HG02642 (cell line): ENCODE data around the gene SMG1.
"Not testable (repeated sequence)": the region's sequence is repeated elsewhere in the genome, so short reads cannot be mapped to it uniquely, and the experiment has no call there.

ENCODE experiments used
- ATAC-seq: cut with Tn5 transposase; IDR thresholded peaks from one replicate; pipeline ENCODE4 v1.9.1; 2021; ENCODE audit warnings: mild to moderate bottlenecking; ENCODE audit not compliant: unreplicated experiment, poor library complexity

SMG1 gene

DNA sequence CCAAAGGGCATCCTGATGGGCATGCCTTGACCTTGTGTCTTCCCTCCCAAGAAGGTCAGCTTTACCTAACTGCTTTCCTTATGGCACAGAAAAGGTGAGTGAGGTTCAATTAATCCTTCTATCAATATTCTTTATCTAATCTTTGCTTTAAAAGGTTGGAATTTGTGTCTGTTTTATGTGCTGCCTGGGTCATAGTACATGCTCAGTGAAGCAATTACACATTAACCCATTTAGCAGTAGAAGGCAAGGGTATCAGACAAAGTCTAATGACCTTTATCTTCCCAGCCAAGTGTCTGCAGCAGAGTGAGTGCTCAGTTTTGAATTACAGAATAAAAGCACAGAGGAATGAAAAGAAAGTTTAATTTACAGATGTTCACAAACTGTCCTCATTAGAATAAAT is 63.3 kb downstream of the SMG1 start:
- ATAC-seq: not testable (repeated sequence)

DNA sequence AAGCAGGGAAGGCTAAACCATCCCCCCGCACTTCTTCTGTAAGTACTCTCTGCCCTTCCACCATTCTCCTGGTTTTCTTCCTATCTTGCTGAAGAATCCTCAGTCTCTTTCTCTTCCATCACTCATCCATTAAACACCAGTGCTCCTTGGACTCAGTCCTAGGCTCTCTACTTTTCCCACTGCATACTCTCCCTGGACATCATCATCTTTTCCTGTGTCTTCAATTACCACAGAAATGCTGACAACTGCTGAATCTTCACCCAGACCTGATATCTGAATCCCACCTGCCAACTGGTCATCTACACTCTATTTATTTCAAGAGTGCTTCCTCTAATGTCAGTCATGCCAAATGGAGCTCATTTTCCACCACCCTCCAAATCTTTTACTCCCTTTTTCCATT is 71.0 kb downstream of the SMG1 start:
- ATAC-seq: no peak

DNA sequence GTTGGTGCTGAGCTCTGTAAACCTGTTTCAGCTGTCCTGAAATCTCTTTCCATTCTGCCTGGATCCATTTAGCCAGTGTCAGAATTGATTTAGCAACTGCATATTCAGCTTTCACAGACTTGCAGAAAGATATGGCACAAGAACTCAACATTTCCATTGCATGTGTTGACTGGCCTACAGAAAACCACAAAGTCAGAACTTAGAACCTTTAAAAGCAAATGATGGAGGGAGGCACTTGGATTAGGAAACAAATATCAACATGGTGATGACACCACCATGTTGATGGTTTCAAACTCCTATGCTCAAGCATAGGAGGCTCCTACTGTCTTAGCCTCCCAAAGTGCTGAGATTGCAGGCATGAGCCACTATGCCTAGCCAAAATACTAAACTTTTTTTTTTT is 72.5 kb downstream of the SMG1 start:
- no peak for ATAC-seq

DNA sequence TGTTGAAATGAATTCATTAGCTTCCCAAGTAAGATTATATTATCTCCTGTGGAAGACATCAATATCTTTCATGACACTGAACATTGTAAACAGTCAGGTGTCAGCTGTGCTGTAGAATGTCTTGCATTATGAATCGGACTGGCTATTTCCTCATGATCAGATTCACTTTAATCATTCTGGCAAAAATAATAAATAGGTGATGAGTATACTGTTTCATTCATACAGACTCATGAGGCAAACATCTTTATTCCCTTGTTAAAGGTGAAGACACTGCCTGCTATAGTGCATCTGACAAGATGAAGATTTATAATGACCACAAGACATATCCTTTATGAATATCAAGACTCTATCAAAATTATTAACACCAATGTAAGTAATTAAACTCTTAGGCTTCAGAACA is 73.6 kb downstream of the SMG1 start:
- no peak for ATAC-seq

DNA sequence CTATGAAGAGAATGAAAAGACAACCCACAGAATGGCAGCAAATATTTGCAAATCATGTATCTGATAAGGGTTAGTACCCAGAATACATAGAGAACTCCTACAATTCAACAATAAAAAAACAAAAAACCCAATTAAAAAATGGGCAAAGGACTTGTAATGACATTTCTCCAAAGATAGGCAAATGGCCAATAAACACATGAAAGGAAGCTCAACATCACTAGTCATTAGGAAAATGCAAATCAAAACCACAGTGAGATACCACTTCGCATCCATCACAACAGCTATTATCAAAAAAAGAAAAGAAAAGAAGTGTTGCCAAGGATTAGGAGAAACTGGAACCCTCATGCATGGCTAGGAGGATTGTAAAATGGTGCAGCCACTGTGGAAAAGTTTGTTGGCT is 79.8 kb downstream of the SMG1 start:
- no peak for ATAC-seq

DNA sequence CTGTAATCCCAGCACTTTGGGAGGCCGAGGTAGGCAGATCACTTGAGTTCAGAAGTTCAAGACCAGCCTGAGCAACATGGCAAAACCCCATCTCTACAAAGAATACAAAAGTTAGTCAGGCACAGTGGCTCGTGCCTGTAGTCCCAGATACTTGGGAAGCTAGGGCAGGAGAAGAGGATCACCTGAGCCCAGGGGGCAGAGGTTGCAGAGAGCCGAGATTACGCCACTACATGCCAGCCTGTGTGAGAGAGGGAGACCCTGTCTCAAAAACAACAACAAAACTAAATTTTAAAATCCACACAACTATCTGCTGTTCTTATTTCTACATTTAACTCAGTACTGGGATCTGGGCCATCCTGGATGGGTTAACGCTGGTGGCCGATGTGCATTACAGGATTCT is 83.6 kb downstream of the SMG1 start:
- no peak for ATAC-seq

DNA sequence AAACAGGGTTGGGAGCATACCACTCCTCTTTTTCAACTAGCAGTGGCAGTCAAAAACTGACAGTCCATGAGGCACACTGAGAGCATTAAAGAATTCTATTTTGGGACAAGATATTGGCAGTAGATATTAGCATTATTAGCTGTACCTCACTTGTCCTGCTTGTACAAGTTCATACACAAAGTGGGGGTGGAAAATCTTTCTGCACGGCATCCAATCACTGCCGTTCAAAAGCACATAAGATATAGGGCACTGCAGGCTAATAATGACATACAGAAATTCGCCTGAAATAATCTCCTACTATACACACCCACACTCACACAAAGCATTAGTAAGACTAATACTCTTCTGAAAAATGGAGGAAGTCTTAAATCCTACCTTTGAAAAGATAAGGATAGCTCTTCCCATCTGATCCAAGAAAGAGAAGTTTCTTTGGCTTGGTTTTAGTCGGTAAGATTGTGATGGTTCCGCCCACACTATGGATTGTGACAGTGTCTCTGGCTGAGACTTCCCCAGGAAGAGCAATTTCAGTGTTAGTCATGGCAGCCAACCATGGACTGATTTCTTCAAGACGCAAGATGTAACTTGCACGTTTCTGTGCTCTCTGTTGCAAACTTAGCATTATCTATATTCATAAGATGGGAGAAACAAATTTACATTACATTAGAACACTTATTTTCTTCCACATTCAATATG is 84.2 kb downstream of the SMG1 start:
- no peak for ATAC-seq

DNA sequence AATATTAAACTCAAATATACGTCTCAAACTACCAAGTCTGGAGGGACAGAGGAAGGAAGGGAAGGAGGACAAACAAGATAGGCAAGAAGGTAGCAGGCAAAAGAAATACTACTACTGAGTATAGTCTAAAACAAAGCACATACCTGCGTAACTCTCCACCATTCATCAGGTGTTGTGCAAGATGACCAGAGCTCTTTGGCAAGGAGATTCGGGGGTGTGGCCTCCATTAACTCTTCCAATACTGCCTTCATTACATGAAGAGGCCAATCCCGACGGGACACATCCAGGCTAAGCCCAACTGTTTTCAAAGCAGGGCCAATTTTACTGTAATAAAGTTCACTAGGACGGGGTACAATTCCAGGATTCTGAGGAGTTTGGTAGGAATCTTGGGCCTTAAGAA is 86.7 kb downstream of the SMG1 start:
- ATAC-seq: no peak

DNA sequence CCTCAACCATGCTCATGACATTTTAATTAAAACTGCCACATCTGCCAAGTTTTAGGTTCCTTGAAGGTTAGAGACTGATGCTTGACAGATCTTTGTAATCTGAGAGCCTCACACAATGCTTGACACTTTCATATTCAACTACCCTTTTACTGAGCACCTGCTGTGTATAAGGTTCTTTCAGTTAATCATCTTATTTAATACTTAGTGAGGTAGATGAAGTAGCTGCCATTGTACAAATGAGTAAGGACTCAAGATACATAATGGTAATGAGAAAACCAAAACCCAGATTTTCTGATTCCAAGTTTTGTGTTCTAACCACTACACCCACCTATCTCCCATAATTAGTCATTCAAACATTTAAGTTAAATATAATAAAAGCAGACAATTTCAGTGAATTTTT is 89.5 kb downstream of the SMG1 start:
- no peak for ATAC-seq

DNA sequence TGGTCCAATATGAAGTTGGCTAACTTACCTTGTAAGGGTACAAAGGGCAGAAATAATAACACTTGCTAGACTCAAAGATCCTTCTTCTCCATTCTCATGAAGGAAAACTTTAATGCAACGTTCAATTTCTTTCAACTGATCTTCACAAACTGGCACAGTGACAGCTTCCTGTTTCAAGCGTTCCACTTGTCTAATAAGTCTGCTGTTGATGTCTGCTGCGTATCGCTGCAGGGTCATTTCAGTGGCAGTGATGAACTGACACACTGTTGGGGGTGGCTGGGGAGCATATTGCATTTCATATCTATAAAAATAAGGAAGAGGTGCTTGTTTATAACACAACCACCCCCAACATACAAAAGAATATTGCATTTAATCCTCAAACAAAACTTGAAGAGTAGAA is 91.3 kb downstream of the SMG1 start:
- no peak for ATAC-seq

DNA sequence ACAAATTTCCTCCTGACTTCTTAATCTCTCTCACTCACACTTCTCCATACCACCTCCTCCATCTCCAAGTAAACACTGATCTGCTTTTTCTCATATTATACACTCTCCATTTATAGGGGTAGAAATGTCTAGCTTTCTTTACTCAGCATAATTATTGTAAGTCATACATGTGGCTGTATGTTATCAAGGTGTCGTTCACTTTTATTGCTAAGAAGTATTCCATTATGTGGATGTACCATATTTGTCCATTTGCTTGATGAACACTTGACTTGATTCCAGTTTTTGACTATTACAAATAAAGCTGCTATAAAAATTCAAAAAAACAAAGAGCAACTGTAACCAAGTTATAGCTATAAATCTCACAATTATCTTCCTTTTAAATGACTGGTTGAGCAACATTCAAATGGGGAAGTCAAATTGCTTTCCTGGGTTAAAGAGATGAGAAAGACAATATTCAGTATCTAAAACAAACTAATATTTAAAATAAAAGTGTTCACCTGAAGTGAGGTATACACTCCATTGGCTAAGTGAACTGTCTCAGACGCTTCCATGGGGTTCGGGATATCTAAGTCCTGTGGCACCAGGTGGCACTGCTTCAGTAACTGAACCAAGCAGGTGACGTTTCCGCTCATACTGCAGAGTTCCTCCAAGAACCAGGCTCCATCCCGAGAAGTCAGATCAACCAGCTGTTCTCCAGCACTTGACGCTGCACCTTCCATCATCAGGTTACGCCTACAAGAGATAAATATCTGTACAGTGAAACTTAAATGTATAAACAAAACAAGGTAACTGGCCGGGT is 92.3 kb downstream of the SMG1 start:
- no peak for ATAC-seq

DNA sequence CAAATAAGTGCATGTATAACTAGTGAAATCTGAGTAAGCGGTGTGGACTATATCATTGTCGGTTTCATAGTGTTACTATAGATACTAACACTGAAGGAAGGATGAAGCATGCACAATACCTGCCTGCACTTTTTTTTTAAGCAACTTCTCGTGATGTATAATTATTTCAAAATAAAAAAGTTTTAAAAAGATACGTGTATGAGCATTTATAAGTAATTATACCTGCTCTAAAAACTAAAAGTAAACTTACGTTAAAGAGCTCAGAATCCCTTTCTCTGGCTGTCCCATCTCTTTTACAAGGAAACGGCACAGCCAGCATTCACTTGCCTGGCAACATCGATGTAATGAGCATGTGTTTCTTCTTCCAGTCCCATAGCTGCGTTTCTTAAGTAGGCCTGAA is 93.6 kb downstream of the SMG1 start:
- ATAC-seq: no peak

DNA sequence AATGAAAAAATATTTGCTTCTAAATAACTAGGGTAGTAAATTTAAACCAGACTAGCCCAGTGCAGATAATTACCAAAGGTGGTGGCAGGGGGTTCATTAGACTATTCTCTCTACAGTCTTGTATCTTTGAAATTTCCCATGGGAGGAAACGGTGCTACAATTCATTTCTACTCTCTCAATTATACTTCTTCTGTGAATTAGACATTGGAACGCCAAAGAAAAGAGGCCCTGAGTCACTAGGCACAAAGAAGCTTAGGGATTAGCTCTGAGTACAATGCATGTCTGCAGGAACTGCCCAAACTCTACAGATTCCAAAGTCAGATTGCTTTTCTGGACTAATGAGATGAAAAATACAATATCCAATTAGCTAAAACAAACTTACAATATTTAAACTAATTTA is 94.2 kb downstream of the SMG1 start:
- ATAC-seq: no peak

DNA sequence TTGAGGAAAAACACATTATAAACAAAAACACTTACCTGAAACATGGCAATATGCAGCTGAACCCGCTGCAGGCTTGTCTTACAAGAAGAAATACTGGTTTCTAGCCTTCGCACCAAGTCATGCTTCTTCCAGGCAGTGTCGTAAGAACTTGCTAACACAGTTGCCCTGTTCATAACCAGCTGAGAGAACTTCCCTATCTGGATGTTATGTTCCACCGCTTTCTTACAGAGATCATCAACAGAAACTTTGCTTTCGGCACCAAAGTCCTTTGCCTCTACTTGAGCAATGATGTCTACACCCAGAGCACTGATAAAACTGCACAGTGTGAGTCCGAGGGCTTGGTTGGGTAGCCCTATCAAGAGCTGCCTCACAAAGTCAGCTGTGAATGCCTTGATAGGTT is 97.0 kb downstream of the SMG1 start:
- no peak for ATAC-seq

DNA sequence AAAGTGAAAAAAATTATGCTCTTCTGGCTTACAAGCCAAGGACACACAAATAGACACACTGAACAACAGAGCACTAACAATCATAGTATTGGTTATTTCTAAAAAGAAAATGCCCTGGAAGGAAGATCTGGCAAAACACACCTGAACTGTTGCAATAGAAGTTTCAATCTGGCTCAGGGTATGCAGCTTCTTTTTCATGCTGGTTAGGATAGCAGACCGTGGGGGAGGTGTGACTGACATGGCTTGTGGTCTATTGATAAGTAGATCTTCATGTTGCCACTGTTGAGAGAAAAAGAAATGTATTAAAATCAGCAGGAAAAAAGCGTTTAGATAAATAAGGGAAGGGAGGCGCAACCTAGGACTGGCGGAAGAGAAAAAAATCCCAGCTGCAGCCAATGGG is 98.3 kb downstream of the SMG1 start:
- no peak for ATAC-seq

DNA sequence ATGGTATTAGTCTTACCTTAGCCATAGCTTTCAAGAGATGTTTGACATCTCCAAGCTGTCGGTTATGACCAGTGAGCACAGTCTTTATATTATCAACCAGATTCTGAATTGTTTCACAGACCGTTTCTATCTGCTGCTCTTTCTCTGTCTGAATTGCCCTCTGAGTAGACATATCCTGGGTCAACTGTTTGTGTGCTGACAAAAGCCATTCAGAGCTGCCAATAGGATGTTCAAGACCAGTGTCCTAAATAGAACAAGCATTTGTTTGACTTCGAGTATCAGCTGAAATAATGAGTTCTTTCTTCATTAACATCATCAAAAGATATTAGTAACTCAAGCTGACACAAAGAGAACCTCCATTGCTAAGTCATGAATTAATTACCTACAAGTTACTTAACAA is 109.9 kb downstream of the SMG1 start:
- no peak for ATAC-seq

DNA sequence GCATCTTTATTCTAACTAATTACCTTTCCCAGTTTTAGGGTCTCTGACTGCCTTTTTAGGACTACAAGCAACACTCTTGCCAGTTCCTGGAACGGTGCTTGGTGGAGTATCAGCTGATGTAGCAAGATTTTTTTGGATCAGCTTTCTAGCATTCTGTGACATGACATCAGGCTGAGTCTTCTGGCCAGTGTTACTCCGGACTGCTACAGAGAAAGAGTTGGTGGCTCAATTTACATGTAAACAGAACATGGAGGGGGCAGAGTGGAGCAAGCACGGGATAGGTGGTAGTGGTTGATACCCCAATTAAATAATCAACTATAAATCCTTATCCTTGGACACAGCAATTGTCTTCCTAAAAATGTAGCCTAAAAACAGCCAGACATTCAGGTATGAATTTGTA is 114.3 kb downstream of the SMG1 start:
- ATAC-seq: no peak

DNA sequence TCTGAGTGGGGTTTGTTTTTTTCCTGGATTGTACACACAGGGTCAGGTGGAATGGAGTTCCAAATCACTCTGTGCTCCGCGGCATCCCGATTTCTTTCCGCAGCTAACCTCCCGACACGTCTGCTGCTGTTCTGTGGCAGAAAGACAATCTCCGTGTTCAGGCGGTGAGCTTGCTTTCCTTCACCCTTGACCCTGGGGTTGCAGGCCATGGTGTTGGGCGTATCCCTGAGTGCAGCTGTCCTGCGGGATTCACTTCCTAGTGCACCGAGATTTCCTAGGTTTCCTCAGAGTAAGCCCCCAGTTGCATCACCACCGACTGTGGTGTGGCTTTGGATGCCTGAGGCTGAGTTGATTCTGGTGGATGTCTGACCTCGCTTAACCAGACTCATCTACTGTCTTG is 117.0 kb downstream of the SMG1 start:
- ATAC-seq: no peak

DNA sequence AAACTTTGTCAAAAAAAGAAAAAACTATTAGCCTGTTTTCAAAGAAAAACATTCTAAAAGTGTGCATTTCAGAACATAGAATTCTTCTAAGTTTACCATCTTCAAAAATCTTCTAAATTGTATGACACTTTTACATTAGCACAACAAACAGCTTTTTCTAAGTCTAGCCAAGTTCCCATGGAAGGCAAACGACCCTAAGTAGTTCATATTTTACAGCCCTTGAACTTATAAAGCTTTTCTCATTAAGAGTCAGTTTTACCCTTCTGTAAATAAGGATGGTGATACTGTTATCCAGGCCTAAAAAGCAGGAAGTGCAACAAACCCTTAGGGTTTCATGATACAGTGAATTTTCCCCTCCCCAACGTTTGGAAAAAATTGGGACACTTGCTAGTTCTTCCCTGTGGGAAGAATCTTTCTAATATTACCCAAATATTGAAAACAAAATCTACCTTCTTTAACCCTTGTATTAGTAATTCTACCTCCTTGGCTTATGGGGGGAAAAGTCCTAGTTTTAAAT is 120.9 kb downstream of the SMG1 start:
- ATAC-seq: no peak

DNA sequence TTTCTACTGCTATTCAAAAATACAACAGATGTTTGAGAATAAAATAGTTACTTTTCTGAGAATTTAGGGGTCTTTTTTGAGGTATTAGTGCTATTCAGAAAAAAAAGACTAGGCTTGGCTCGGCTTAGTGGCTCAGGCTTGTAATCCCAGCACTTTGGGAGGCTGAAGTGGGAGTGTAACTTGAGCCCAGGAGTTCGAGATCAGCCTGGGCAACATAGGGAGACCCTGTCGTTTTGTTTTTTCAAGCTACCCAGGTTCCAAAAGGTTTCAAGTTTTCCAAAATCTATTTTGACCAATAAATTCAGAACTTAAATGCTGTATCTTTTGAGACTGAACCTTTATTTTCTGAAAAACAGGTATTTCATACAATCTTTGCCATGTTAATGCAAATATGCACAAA is 121.7 kb downstream of the SMG1 start:
- ATAC-seq: no peak

DNA sequence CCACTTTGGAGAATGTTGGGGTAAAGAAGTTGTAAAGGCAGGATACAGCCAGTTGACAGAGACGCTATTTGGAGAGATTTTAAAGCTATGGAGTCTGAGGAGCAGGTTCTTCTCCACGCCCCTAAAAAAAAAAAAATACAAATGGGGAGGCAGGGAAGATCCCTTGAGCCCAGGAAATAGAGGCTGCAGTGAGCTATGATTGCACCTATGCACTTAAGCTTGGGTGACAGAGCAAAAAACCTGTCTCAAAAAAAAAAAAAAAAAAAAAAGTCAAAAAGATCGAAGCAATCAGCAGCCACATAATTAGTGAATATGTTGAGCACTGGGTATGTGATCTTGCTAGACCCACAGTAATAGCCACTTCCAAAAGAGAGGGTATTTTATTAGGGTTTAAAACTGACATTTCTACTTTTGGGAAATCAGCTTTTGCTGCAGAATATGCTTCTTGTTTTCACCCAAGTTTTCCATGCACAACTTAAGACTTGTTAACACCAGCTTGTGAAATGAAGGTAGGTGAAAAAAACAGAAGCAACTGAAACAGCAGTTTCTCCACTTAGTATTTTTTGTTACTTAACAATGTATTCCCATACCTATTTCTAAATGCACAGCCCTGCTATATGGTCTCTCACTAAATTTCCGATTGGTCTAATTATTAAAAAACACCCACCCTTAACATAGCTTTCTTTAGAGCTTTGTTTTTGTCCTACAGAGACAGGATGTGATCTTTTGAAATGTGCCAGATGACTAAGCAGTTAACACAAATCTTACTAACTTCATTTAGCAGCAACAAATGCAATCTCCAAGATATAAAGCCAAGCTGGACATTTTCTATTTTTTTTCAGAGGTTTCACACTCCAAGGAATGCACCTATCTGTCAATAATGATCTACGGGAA is 122.4 kb downstream of the SMG1 start:
- no peak for ATAC-seq
